AG09309 (cell line): Measurements from ENCODE around the gene STK32A.

Experiments used
- DNase-seq: peaks from one replicate; pipeline ENCODE4 v3.0.0-alpha.2; 2010; ENCODE audit warnings: low read depth
- H3K4me3 ChIP-seq: 2 replicates; pipeline ENCODE4 v1.5.1; 2011; ENCODE audit warnings: mild to moderate bottlenecking, low read depth, low read length, moderate library complexity; ENCODE audit not compliant: control insufficient read depth
- TF ChIP-seq, protein P1 (sequence below): IDR thresholded peaks from 2 replicates; pipeline ENCODE4 v1.5.1; 2011; ENCODE audit warnings: mild to moderate bottlenecking, low read depth, low read length, inconsistent platforms; ENCODE audit not compliant: insufficient read depth, control insufficient read depth; ENCODE audit errors: missing control alignments

The STK32A gene

DNA sequence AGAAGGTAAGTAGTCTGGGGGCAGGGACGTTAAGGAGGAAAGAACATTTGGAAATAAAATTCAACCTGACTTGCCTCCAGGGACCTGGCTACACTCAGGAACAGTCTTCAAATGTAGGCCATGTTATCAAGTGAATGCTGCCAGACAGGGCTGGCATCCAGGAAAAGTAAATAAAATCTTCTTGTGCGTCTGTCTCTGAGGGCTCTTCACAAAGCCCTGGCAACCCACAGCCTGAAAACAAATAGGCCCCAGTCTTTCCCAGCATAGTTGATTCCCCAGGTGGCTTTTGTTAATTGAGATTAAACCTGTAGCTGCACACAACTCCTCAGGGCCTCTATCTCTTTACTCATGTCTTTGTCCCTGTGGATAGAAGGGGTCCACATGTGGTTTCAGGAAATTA, 55.4 kb downstream of the STK32A start:
- TF ChIP-seq, protein P1, sequence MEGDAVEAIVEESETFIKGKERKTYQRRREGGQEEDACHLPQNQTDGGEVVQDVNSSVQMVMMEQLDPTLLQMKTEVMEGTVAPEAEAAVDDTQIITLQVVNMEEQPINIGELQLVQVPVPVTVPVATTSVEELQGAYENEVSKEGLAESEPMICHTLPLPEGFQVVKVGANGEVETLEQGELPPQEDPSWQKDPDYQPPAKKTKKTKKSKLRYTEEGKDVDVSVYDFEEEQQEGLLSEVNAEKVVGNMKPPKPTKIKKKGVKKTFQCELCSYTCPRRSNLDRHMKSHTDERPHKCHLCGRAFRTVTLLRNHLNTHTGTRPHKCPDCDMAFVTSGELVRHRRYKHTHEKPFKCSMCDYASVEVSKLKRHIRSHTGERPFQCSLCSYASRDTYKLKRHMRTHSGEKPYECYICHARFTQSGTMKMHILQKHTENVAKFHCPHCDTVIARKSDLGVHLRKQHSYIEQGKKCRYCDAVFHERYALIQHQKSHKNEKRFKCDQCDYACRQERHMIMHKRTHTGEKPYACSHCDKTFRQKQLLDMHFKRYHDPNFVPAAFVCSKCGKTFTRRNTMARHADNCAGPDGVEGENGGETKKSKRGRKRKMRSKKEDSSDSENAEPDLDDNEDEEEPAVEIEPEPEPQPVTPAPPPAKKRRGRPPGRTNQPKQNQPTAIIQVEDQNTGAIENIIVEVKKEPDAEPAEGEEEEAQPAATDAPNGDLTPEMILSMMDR = no peak
- DNase-seq = no peak

DNA sequence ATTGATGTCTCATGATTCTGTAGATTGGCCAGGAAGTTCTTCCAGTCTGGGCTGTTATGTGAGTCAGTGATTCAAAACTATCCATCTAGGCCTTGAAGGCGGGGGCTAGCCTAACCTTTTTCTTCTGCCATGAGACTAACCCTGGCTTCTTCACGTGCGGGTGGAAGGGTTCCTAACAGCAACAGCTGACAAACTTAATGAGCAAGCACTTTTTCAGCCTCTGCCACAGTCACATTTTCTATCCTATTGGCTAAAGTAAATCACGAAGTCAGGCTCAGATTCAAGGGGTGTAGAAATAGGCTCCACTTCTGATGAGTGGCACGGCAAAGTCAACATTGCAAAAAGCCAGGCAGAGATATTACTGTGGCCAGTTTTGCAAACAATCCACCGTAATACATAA, 68.4 kb downstream of the STK32A start:
- no peak overlapping the region for H3K4me3 ChIP-seq
- DNase-seq = peak; percentile 8
- TF ChIP-seq, protein P1 = no peak

More for the DNA sequence above, 55.4 kb downstream of the STK32A start:
- no peak overlapping the region for H3K4me3 ChIP-seq

DNA sequence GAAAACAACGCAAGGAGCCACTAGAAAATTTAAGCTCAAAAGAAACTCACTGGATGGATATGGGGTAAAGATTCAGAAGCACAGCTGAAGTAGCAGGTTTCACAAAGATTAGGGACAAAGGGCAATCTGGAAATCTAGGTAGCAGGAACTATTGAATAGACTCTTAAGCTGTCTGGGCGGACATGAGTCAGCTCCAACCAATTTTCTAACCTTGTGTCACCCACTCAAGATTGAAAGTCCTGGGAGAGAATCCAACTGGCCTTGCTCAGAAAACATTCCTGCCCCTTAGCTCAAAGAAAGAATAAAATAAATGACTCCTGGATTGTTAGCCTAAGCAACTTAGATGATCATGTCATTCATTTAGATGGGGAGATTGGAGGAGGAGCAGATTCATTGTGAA, 69.2 kb downstream of the STK32A start:
- TF ChIP-seq, protein P1 = no peak
- DNase-seq = peak; percentile 54
- no peak overlapping the region for H3K4me3 ChIP-seq

DNA sequence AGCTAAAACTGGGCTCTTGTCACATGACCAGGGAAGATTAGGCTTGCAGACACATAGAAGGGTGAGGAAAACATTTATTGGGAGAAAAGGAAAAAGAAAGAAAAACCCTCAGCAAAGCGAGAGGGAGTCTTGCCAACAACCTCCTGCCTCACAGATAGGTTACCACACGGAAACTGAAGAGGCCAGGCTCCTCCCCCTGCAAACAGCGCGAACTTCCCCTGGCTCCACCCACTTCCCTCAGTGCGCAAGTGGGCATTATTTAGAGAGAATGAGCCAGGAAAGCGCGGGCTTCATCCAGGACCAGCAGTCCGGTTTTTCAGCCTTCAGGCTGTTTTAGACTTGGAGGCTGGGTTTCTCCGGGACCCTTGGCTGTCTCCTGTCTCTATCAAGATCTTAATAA, 70.3 kb downstream of the STK32A start:
- no peak for DNase-seq
- TF ChIP-seq, protein P1 = no peak
- no peak overlapping the region for H3K4me3 ChIP-seq

DNA sequence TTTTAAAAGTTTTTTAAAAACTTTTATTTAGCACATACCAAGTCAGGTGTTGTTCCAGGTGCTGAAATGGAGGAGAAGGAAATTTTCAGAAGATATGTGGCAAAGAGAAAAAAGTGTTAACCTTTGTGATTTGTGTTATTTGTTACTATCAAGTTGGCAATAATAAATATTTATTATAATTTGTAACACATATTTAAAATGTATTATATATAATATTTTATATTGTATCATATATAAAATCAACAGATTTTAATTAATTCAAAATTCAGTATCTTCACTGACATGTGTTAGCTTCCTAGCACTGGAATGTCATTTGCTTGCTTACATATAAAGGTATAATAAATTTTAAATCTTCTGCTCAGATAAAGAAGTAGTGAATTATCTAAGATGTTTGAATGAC, 71.5 kb downstream of the STK32A start:
- no peak overlapping the region for H3K4me3 ChIP-seq
- DNase-seq = no peak
- TF ChIP-seq, protein P1 = no peak

DNA sequence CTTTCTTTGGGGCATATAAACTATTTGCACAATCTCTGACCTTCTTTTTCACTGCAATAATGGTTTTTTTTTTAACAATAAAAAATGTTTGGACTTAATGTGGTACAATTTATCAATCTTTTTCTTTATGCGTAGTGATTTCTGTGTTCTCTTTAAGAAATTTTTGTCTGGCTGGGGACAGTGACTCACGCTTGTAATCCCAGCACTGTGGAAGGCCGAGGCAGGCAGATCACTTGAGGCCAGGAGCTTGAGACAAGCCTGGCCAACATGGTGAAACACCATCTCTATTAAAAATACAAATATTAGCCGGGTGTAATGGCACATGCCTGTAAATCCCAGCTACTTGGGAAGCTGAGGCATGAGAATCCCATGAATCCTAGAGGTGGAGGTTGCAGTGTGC, 72.3 kb downstream of the STK32A start:
- TF ChIP-seq, protein P1 = no peak
- H3K4me3 ChIP-seq = no peak overlapping the region
- no peak for DNase-seq

DNA sequence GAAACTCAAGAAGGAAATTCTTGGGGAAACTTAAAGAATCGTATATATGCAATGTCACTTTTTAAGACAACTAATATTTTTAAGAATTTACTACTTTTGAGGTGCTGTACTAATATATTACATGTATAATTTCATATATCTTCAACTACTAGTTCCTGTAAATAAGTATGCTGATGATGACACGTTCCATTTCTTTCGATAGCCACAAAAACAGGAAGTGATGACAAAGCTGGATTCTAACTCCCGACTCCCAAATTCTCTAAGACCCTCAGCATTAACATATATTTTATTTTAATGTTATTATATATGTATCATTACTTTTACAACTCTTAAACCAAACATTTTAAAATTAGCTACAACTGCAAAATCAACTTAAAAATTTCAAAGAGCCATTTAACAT, 74.8 kb downstream of the STK32A start:
- no peak overlapping the region for H3K4me3 ChIP-seq
- DNase-seq = no peak
- TF ChIP-seq, protein P1 = no peak
